Adrenal gland (tissue), 12 donors: ENCODE measurements around the gene TMEM158. TPM values are rescaled to one million over a fixed set of nuclear protein-coding genes. Genes with fewer than 3 reads are reported as not detected.

Experiments used
- DNase-seq, 7 donors: peaks; one replicate each; pipeline ENCODE4 v3.0.0-alpha.2; 2019 to 2020
- H3K27ac ChIP-seq, 5 donors: fragments of 200-600 bp; sonication (generic) in 4 of 5; 1 replicate in 3 of 5; 2 replicates in 2 of 5; pipeline versions ENCODE4 v1.5.1 to v1.8.0; 2016 to 2020; ENCODE audit warnings: mild to moderate bottlenecking in 1 of 5
- H3K27me3 ChIP-seq: fragments of 200-600 bp; 2 replicates; pipeline ENCODE4 v1.8.0; 2021
- H3K36me3 ChIP-seq, 2 donors: fragments of 200-600 bp; replicated peaks in 1 of 2; 1 replicate in 1 of 2; 2 replicates in 1 of 2; pipeline versions ENCODE4 v1.5.1 to v1.8.0; 2018 to 2022
- H3K4me1 ChIP-seq, 2 donors: fragments of 200-600 bp; replicated peaks in 1 of 2; 1 replicate in 1 of 2; 2 replicates in 1 of 2; pipeline versions ENCODE4 v1.5.1 to v1.8.0; 2018 to 2021
- H3K4me3 ChIP-seq, 4 donors: fragments of 200-600 bp; sonication (generic) in 3 of 4; one replicate each; pipeline ENCODE4 v1.5.1; 2016 to 2018
- H3K9me3 ChIP-seq, 3 donors: fragments of 200-600 bp; sonication (generic) in 1 of 3; replicated peaks in 1 of 3; 1 replicate in 2 of 3; 2 replicates in 1 of 3; pipeline versions ENCODE4 v1.5.1 to v1.8.0; 2016 to 2021
- CTCF ChIP-seq, 6 experiments: fragments of 450-650 bp in 4 of 6; fragments of 200-600 bp in 2 of 6; sonication (generic) in 1 of 6; IDR thresholded peaks; 1 replicate in 5 of 6; 2 replicates in 1 of 6; pipeline versions ENCODE4 v1.5.1 to v1.8.0; 2016 to 2021; ENCODE audit warnings: antibody characterized with exemption in 6 of 6, mild to moderate bottlenecking in 2 of 6, moderate library complexity in 1 of 6
- POLR2A ChIP-seq, 2 donors: fragments of 450-650 bp; IDR thresholded peaks; one replicate each; pipeline ENCODE4 v1.6.1; 2017; ENCODE audit warnings: antibody characterized with exemption in 2 of 2, mild to moderate bottlenecking in 2 of 2, moderate library complexity in 1 of 2
- WGBS, 4 donors: extraction: QIAGEN DNeasy Blood & Tissue Kit in 2 of 4; methylation state at CpG; one replicate each; pipeline versions ENCODE4 v1.1.5 to v1.1.7; 2013 to 2017; 5-methylcytosine and 5-hydroxymethylcytosine counted together
- intact Hi-C, 2 donors: fragments of 100-400 bp; cut with DNase I; formaldehyde crosslinking; loops; one replicate each; pipeline versions ENCODE4 v1.14.1 to v1.15.0; 2022 to 2023
- polyA plus RNA-seq, 3 donors: library from polyadenylated mRNA; stranded (reverse); fragments of 200-250 nt in 2 of 3; fragments of 350-450 nt in 1 of 3; fragmentation: Illumina TruSeq in 1 of 3; extraction: RNeasy Lipid Tissue Mini Kit (QIAGEN cat#74804) in 1 of 3; gene quantifications; one replicate each; pipeline ENCODE4 v1.2.3, GENCODE V29; 2013 to 2014
- total RNA-seq, 9 donors: library from RNA; depleted of rRNA in 4 of 9; stranded (reverse); fragments of >200 nt in 4 of 9; fragments of 120-200 nt in 1 of 9; fragmentation: NEBNext Ultra II Directional in 1 of 9; extraction: Animal tissue kit (Norgen Biotek cat#: 25700) in 1 of 9; gene quantifications; one replicate each; pipeline versions ENCODE4 v1.1.0 to v1.2.4, GENCODE V29; 2013 to 2023
- donor health status: healthy with polysubstance abuse.
- donor health status: Bipolar disorder and iron deficiency.
- donor health status: DM: yes; HTN: yes; CAD: no.
- donor health status: DM: no; HTN: no; CAD: no.
- donor health status: DM: no; HTN: no; CAD: no.
- donor health status: DM: yes; HTN: yes; CAD: no.

Gene TMEM158
- total and polyA plus RNA-seq, 12 donors = 2.1 to 31.4 (median 14.0) TPM

GRCh38 chr3:45252826-45253225, 26.7 kb upstream of the TMEM158 start:
- TF ChIP-seq CTCF (IDR thresholded peaks at IDR 0.05) = no peak
- TF ChIP-seq POLR2A (IDR thresholded peaks at IDR 0.05) = no peak
- intact Hi-C loops = no loop called here
- peaks cover 0 to 6% of the 10 kb centered on the region in 2 donors for H3K4me1 ChIP-seq

GRCh38 chr3:45249391-45249790, 23.3 kb upstream of the TMEM158 start:
- no peaks in the 10 kb centered on the region for H3K27me3 ChIP-seq
- no peaks in the 10 kb centered on the region for H3K9me3 ChIP-seq
- TF ChIP-seq POLR2A (IDR thresholded peaks at IDR 0.05) (no peak), CTCF (IDR thresholded peaks at IDR 0.05) (no peak)
- no peaks in the 10 kb centered on the region for H3K36me3 ChIP-seq
- DNase-seq = no peak
- no peak overlapping the region for H3K4me3 ChIP-seq
- H3K27ac ChIP-seq = no peak overlapping the region
- intact Hi-C loops = no loop called here
- 78 to 88% (median 82%) methylated on average over 1 of the region's 1 CpG for WGBS, 4 donors
- H3K4me1 ChIP-seq = peaks cover 0 to 6% of the 10 kb centered on the region in 2 donors

More at GRCh38 chr3:45252826-45253225, 26.7 kb upstream of the TMEM158 start:
- Histone ChIP-seq H3K27me3 (no peaks in the 10 kb centered on the region), H3K36me3 (no peaks in the 10 kb centered on the region), H3K9me3 (no peaks in the 10 kb centered on the region), H3K4me3 (no peak overlapping the region), H3K27ac (no peak overlapping the region)
- DNase-seq = no peak
- 82 to 93% (median 91%) methylated on average over 5 of the region's 5 CpGs for WGBS, 4 donors

GRCh38 chr3:45246241-45246640, 20.2 kb upstream of the TMEM158 start:
- Histone ChIP-seq H3K4me3 (no peak overlapping the region), H3K27me3 (no peaks in the 10 kb centered on the region), H3K9me3 (no peaks in the 10 kb centered on the region), H3K36me3 (no peaks in the 10 kb centered on the region), H3K27ac (no peak overlapping the region), H3K4me1 (peaks cover 0 to 6% of the 10 kb centered on the region in 2 donors)
- no peak for TF ChIP-seq CTCF (IDR thresholded peaks at IDR 0.05)
- TF ChIP-seq POLR2A (IDR thresholded peaks at IDR 0.05) = no peak
- intact Hi-C loops = no loop called here
- DNase-seq = no peak
- WGBS, 4 donors = 88 to 99% (median 96%) methylated on average over 3 of the region's 3 CpGs

GRCh38 chr3:45244356-45244755, 18.3 kb upstream of the TMEM158 start:
- intact Hi-C loops = no loop called here
- Histone ChIP-seq H3K4me1 (peaks cover 0 to 2% of the 10 kb centered on the region in 2 donors), H3K27ac (no peak overlapping the region), H3K27me3 (no peaks in the 10 kb centered on the region), H3K4me3 (no peak overlapping the region), H3K36me3 (no peaks in the 10 kb centered on the region), H3K9me3 (no peaks in the 10 kb centered on the region)
- TF ChIP-seq POLR2A (IDR thresholded peaks at IDR 0.05) (no peak), CTCF (IDR thresholded peaks at IDR 0.05) (no peak)
- WGBS, 4 donors = 68 to 82% (median 77%) methylated on average over 6 of the region's 6 CpGs
- no peak for DNase-seq
